Thyroid gland (tissue), 4 donors: ENCODE data around the gene GSTT2. TPM values are rescaled to one million over a fixed set of nuclear protein-coding genes. Genes with fewer than 3 reads are reported as not detected.

Experiments used
- DNase-seq, 2 donors: peaks; one replicate each; pipeline ENCODE4 v3.0.0-alpha.2; 2019
- H3K27ac ChIP-seq, 3 donors: fragments of 200-600 bp; sonication (generic); 1 replicate in 2 of 3; 2 replicates in 1 of 3; pipeline ENCODE4 v1.5.1; 2016 to 2019; ENCODE audit warnings: mild to moderate bottlenecking in 1 of 3, moderate library complexity in 1 of 3
- H3K27me3 ChIP-seq: fragments of 200-600 bp; sonication (generic); one replicate; pipeline ENCODE4 v1.5.1; 2019
- H3K36me3 ChIP-seq, 2 donors: fragments of 200-600 bp; sonication (generic); one replicate each; pipeline ENCODE4 v1.5.1; 2016 to 2019
- H3K4me1 ChIP-seq, 2 donors: fragments of 200-600 bp; sonication (generic); one replicate each; pipeline ENCODE4 v1.5.1; 2017 to 2019
- H3K4me3 ChIP-seq, 3 donors: fragments of 200-600 bp; sonication (generic); replicated peaks in 1 of 3; 1 replicate in 2 of 3; 2 replicates in 1 of 3; pipeline ENCODE4 v1.5.1; 2016; ENCODE audit warnings: mild to moderate bottlenecking in 1 of 3
- H3K9me3 ChIP-seq: fragments of 200-600 bp; sonication (generic); one replicate; pipeline ENCODE4 v1.5.1; 2017
- CTCF ChIP-seq, 6 experiments: fragments of 200-600 bp in 3 of 6; fragments of 450-650 bp in 3 of 6; sonication (generic) in 3 of 6; IDR thresholded peaks; one replicate each; pipeline ENCODE4 v1.5.1; 2016 to 2019; ENCODE audit warnings: antibody characterized with exemption in 6 of 6, mild to moderate bottlenecking in 2 of 6, inconsistent platforms in 1 of 6, moderate library complexity in 1 of 6
- POLR2A ChIP-seq, 2 donors: fragments of 450-650 bp; IDR thresholded peaks; one replicate each; pipeline ENCODE4 v1.6.1; 2017; ENCODE audit warnings: antibody characterized with exemption in 2 of 2, mild to moderate bottlenecking in 2 of 2, moderate library complexity in 1 of 2
- WGBS, 2 donors: methylation state at CpG; one replicate each; pipeline ENCODE4 v1.1.5; 2017; 5-methylcytosine and 5-hydroxymethylcytosine counted together
- intact Hi-C: fragments of 100-400 bp; cut with DNase I; formaldehyde crosslinking; loops from one replicate; pipeline ENCODE4 v1.15.1; 2023
- total RNA-seq, 4 donors: library from RNA; depleted of rRNA; stranded (reverse); fragments of >200 nt; gene quantifications; one replicate each; pipeline ENCODE4 v1.2.3, GENCODE V29; 2016

Gene GSTT2
- total RNA-seq, 4 donors from 2014 or later = 0.40 to 1.9 TPM; not detected in 2

GRCh38 chr22:24006207-24006913 is 26.4 kb downstream of the GSTT2 start:
- DNase-seq = no peak
- TF ChIP-seq POLR2A (IDR thresholded peaks at IDR 0.05) = no peak
- TF ChIP-seq CTCF (IDR thresholded peaks at IDR 0.05) = no peak
- Histone ChIP-seq H3K27me3 (no peaks in the 10 kb centered on the region), H3K36me3 (no peaks in the 10 kb centered on the region), H3K4me3 (no peak overlapping the region), H3K9me3 (no peaks in the 10 kb centered on the region), H3K27ac (peak overlapping the region in 1 of 3 donors; percentile 35), H3K4me1 (peaks cover 4 to 9% of the 10 kb centered on the region in 2 donors)
- intact Hi-C loops = loop anchor here (5.0 kb wide), 1 partner anchor 96 kb away; no protein-coding TSS in a partner anchor
- 72 to 89% methylated on average over 7 to 10 of the region's 10 CpGs for WGBS, 2 donors

GRCh38 chr22:24006914-24007214 is 26.9 kb downstream of the GSTT2 start:
- H3K27ac ChIP-seq = no peak overlapping the region
- no peak for TF ChIP-seq CTCF (IDR thresholded peaks at IDR 0.05)
- TF ChIP-seq POLR2A (IDR thresholded peaks at IDR 0.05) = no peak
- H3K4me3 ChIP-seq = no peak overlapping the region
- no peak for DNase-seq
- H3K36me3 ChIP-seq = no peaks in the 10 kb centered on the region
- H3K9me3 ChIP-seq = no peaks in the 10 kb centered on the region
- intact Hi-C loops = loop anchor here (5.0 kb wide), 1 partner anchor 95 kb away; no protein-coding TSS in a partner anchor
- H3K4me1 ChIP-seq = peaks cover 4 to 9% of the 10 kb centered on the region in 2 donors
- no peaks in the 10 kb centered on the region for H3K27me3 ChIP-seq
- WGBS, 2 donors = 88 to 95% methylated on average over 6 of the region's 6 CpGs

- H3K4me3 ChIP-seq = no peak overlapping the region
- intact Hi-C loops = loop anchor here (5.0 kb wide), 1 partner anchor 95 kb away; no protein-coding TSS in a partner anchor
- no peak for DNase-seq
- H3K4me1 ChIP-seq = peaks cover 4 to 9% of the 10 kb centered on the region in 2 donors
- TF ChIP-seq POLR2A (IDR thresholded peaks at IDR 0.05) = no peak
- TF ChIP-seq CTCF (IDR thresholded peaks at IDR 0.05) = no peak
- H3K36me3 ChIP-seq = no peaks in the 10 kb centered on the region
- no peaks in the 10 kb centered on the region for H3K27me3 ChIP-seq
- 87 to 89% methylated on average over 8 of the region's 8 CpGs for WGBS, 2 donors
- no peaks in the 10 kb centered on the region for H3K9me3 ChIP-seq
- H3K27ac ChIP-seq = no peak overlapping the region
Observed at GRCh38 chr22:24007253-24008021, 27.5 kb downstream of the GSTT2 start.

GRCh38 chr22:24008022-24008283 is 28.0 kb downstream of the GSTT2 start:
- Histone ChIP-seq H3K36me3 (no peaks in the 10 kb centered on the region), H3K4me1 (peaks cover 4 to 12% of the 10 kb centered on the region in 2 donors), H3K27ac (no peak overlapping the region), H3K4me3 (no peak overlapping the region), H3K9me3 (no peaks in the 10 kb centered on the region), H3K27me3 (no peaks in the 10 kb centered on the region)
- WGBS, 2 donors = 92 to 100% methylated on average over 1 of the region's 1 CpG
- DNase-seq = no peak
- intact Hi-C loops = loop anchor here (5.0 kb wide), 1 partner anchor 94 kb away; no protein-coding TSS in a partner anchor
- TF ChIP-seq POLR2A (IDR thresholded peaks at IDR 0.05) (no peak), CTCF (IDR thresholded peaks at IDR 0.05) (no peak)
